ENCODE measurements around the gene MCOLN2. TPM values are rescaled to one million over a fixed set of nuclear protein-coding genes. Genes with fewer than 3 reads are reported as not detected.

MCOLN2 gene
- total and polyA plus RNA-seq, 2 donors (not counting 1 experiment from before 2014, with no cell fraction given), result 23.9 to 25.8 TPM

DNA sequence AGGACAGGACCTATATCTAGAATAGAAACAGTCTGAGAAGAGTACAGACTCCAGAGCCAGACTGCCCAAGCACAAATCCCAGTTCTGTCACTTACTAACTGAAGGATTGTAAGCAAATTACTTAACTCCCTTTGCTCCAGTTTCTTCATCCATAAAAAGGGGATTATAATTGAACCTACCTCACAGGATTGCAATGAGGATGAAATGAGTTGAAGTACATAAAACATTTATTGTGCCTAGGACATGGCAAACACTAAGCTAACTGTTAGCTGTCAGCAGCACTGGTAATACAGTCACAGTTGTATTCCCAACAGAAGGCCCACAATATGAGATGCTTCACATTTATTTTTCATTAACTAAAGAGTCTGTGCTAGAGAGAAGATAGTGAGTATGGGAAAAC lies 33.9 kb downstream of the MCOLN2 start:
- no peaks in the 10 kb centered on the region for H3K79me2 ChIP-seq (ENCODE audit: control insufficient read depth, insufficient read depth, low read length)
- H3K9ac ChIP-seq (ENCODE audit: low read length), result no peak overlapping the region
- H3K36me3 ChIP-seq (replicated peaks in 1 of 2; ENCODE audit: control extremely low read depth in 1 of 2, control insufficient read depth in 1 of 2, extremely low read depth in 1 of 2, insufficient read depth in 2 of 2, low read length in 1 of 2), result peaks cover 0 to 9% of the 10 kb centered on the region in 2 experiments
- ChIA-PET POLR2A (no interaction called here), CTCF (interaction anchor here (1.2 kb wide), 1 partner anchor 18 kb away, joined by 3 read pairs; no protein-coding TSS in a partner anchor)
- Mint-ChIP-seq H3K9me3 (ENCODE audit: insufficient read depth) (no peaks in the 10 kb centered on the region), H3K27me3 (no peaks in the 10 kb centered on the region), H3K4me1 (peaks cover 3% of the 10 kb centered on the region), H3K27ac (no peak overlapping the region), H3K4me3 (no peak overlapping the region)
- no peaks in the 10 kb centered on the region for H3K4me1 ChIP-seq (ENCODE audit: control insufficient read depth in 2 of 2, insufficient read depth in 2 of 2, low read length in 2 of 2)
- H4K20me1 ChIP-seq (ENCODE audit: control insufficient read depth, insufficient read depth, low read length, poor library complexity, severe bottlenecking), result no peaks in the 10 kb centered on the region
- H3K27me3 ChIP-seq (replicated peaks in 1 of 4; ENCODE audit: control extremely low read depth in 1 of 4, control insufficient read depth in 3 of 4, insufficient read depth in 4 of 4, low read length in 3 of 4), result no peaks in the 10 kb centered on the region
- H3K4me2 ChIP-seq (replicated peaks; ENCODE audit: low read depth, low read length, poor library complexity, severe bottlenecking), result no peak overlapping the region
- no peaks in the 10 kb centered on the region for H3K9me3 ChIP-seq (ENCODE audit: control extremely low read depth in 1 of 3, control insufficient read depth in 2 of 3, insufficient read depth in 1 of 3, low read length in 2 of 3)
- TF ChIP-seq, protein P1, sequence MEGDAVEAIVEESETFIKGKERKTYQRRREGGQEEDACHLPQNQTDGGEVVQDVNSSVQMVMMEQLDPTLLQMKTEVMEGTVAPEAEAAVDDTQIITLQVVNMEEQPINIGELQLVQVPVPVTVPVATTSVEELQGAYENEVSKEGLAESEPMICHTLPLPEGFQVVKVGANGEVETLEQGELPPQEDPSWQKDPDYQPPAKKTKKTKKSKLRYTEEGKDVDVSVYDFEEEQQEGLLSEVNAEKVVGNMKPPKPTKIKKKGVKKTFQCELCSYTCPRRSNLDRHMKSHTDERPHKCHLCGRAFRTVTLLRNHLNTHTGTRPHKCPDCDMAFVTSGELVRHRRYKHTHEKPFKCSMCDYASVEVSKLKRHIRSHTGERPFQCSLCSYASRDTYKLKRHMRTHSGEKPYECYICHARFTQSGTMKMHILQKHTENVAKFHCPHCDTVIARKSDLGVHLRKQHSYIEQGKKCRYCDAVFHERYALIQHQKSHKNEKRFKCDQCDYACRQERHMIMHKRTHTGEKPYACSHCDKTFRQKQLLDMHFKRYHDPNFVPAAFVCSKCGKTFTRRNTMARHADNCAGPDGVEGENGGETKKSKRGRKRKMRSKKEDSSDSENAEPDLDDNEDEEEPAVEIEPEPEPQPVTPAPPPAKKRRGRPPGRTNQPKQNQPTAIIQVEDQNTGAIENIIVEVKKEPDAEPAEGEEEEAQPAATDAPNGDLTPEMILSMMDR (IDR thresholded peaks at IDR 0.05), result no peak
- no peak for TF ChIP-seq EZH2 (IDR thresholded peaks at IDR 0.05; ENCODE audit: borderline replicate concordance, insufficient read depth, low read depth, low read length, poor library complexity, severe bottlenecking)
- DNase-seq (no peak), ATAC-seq (ENCODE audit: low read depth) (no peak)
- intact Hi-C loops (cut with micrococcal nuclease), result no loop called here
- no peak overlapping the region for H3K27ac ChIP-seq (ENCODE audit: low read length in 2 of 2)
- no peak overlapping the region for H3K4me3 ChIP-seq (ENCODE audit: control extremely low read depth in 1 of 5, extremely low read depth in 1 of 5, insufficient read depth in 1 of 5, low read depth in 2 of 5, low read length in 4 of 5)
- H2AFZ ChIP-seq (ENCODE audit: insufficient read depth, low read depth, low read length, poor library complexity, severe bottlenecking), result no peak overlapping the region

DNA sequence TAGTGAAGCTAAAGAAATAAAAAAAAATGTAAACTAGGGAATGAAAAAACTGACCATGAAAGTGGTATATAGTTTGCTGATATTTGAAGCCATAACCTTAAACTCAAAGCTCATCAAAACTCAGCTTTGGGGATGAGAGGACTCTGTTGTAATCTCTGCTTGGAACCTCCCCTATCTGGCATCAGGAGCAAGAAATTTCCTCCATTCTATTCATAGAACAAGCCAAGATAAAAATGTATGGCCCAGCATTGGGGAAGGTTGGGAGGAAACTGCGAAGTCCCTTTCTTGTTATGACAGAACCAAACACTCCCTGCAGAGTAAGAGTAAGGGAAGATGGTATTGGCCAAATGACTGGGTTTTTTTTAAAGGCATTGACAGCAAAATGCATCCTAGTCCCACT lies 35.6 kb downstream of the MCOLN2 start:
- H2AFZ ChIP-seq (ENCODE audit: insufficient read depth, low read depth, low read length, poor library complexity, severe bottlenecking), result no peak overlapping the region
- ATAC-seq (ENCODE audit: low read depth), result no peak
- no peaks in the 10 kb centered on the region for H3K9me3 Mint-ChIP-seq (ENCODE audit: insufficient read depth)
- H3K4me3 ChIP-seq (ENCODE audit: control extremely low read depth in 1 of 5, extremely low read depth in 1 of 5, insufficient read depth in 1 of 5, low read depth in 2 of 5, low read length in 4 of 5), result no peak overlapping the region
- peaks cover 0 to 19% of the 10 kb centered on the region in 2 experiments for H3K36me3 ChIP-seq (replicated peaks in 1 of 2; ENCODE audit: control extremely low read depth in 1 of 2, control insufficient read depth in 1 of 2, extremely low read depth in 1 of 2, insufficient read depth in 2 of 2, low read length in 1 of 2)
- H3K4me1 Mint-ChIP-seq, result peaks cover 3% of the 10 kb centered on the region
- no peak overlapping the region for H3K9ac ChIP-seq (ENCODE audit: low read length)
- ChIA-PET CTCF (interaction anchor here (0.8 to 2.2 kb wide), 2 partner anchors 16 to 26 kb away, joined by 4 to 8 read pairs; no protein-coding TSS in a partner anchor), POLR2A (no interaction called here)
- TF ChIP-seq, protein P1 (IDR thresholded peaks at IDR 0.05), result no peak
- no peak for TF ChIP-seq EZH2 (IDR thresholded peaks at IDR 0.05; ENCODE audit: borderline replicate concordance, insufficient read depth, low read depth, low read length, poor library complexity, severe bottlenecking)
- H3K27ac Mint-ChIP-seq, result no peak overlapping the region
- H3K9me3 ChIP-seq (ENCODE audit: control extremely low read depth in 1 of 3, control insufficient read depth in 2 of 3, insufficient read depth in 1 of 3, low read length in 2 of 3), result no peaks in the 10 kb centered on the region
- no peaks in the 10 kb centered on the region for H3K4me1 ChIP-seq (ENCODE audit: control insufficient read depth in 2 of 2, insufficient read depth in 2 of 2, low read length in 2 of 2)
- H3K4me2 ChIP-seq (replicated peaks; ENCODE audit: low read depth, low read length, poor library complexity, severe bottlenecking), result no peak overlapping the region
- H3K27me3 Mint-ChIP-seq, result no peaks in the 10 kb centered on the region
- H3K79me2 ChIP-seq (ENCODE audit: control insufficient read depth, insufficient read depth, low read length), result no peaks in the 10 kb centered on the region
- intact Hi-C loops (cut with micrococcal nuclease), result no loop called here
- no peaks in the 10 kb centered on the region for H4K20me1 ChIP-seq (ENCODE audit: control insufficient read depth, insufficient read depth, low read length, poor library complexity, severe bottlenecking)
- H3K27ac ChIP-seq (ENCODE audit: low read length in 2 of 2), result no peak overlapping the region
- no peak for DNase-seq
- no peak overlapping the region for H3K4me3 Mint-ChIP-seq
- H3K27me3 ChIP-seq (replicated peaks in 1 of 4; ENCODE audit: control extremely low read depth in 1 of 4, control insufficient read depth in 3 of 4, insufficient read depth in 4 of 4, low read length in 3 of 4), result no peaks in the 10 kb centered on the region
- WGBS (ENCODE audit: insufficient coverage), result no CpG with 5 or more reads among the region's 1 CpG

All from B cell (primary cell).